ENCODE measurements around the gene ADAMTSL1. TPM values are rescaled to one million over a fixed set of nuclear protein-coding genes. Genes with fewer than 3 reads are reported as not detected.

The ADAMTSL1 gene
- total and polyA plus RNA-seq, 2 of the 13 experiments (the other 11 are each of a cell fraction or from before 2014, with no cell fraction given) = not detected

DNA sequence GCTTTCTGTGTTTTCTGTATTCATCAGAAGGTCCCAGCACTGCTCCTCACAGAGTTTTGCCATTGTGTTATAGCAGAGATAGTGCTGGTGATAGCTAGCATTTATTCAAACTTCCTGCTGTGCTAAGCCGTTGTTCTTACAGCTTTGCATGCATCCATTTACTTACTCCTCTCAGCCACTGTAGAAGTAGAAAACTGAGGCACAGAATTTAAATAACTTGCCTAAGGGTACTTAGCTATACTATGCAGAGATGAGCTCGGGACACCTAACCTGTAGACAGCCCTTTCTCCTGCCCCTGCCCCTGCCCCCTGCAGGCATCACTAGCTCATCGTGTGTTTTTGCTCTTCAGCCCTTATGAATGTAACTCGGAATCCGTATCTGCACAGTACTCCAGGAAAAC lies 331.4 kb downstream of the ADAMTSL1 start:
- Histone ChIP-seq H2AFZ (ENCODE audit: low read length) (no peak overlapping the region), H4K20me1 (ENCODE audit: insufficient read depth, low read length) (no peaks in the 10 kb centered on the region), H3K4me1 (ENCODE audit: insufficient read depth, low read length) (peaks cover 12% of the 10 kb centered on the region; the same call in 1 of the 2 replicates), H3K79me2 (ENCODE audit: insufficient read depth, low read length) (no peaks in the 10 kb centered on the region), H3K9ac (ENCODE audit: insufficient read depth, low read depth, low read length) (no peak overlapping the region), H3K27ac (ENCODE audit: extremely low read length, insufficient read depth, low read length) (no peak overlapping the region), H3K27me3 (ENCODE audit: control insufficient read depth in 1 of 2, insufficient read depth in 2 of 2, low read length in 2 of 2) (no peaks in the 10 kb centered on the region), H3K4me2 (ENCODE audit: low read depth, low read length) (no peak overlapping the region), H3K9me3 (ENCODE audit: low read length) (no peaks in the 10 kb centered on the region), H3K36me3 (replicated peaks in 1 of 2; ENCODE audit: control insufficient read depth in 1 of 2, insufficient read depth in 2 of 2, low read length in 2 of 2) (no peaks in the 10 kb centered on the region), H3K4me3 (replicated peaks in 1 of 3; ENCODE audit: insufficient read depth in 1 of 3, low read depth in 2 of 3, low read length in 3 of 3) (no peak overlapping the region)
- ChIA-PET CTCF (ENCODE audit: low intra/inter-chr PET ratio, low total read pairs) (no interaction called here), POLR2A (no interaction called here)
- 47% methylated on average over 5 of the region's 5 CpGs for WGBS (ENCODE audit: low lambda C conversion rate)
- intact Hi-C loops (cut with micrococcal nuclease; ENCODE audit: unreplicated experiment) (no loop called here), in situ Hi-C loops (cut with HindIII; ENCODE audit: extremely low pct_ligation_motif_present, low pct_unique_long_range_greater_than_20kb) (loop anchor here (25.0 kb wide), 1 partner anchor 543 kb away; no protein-coding TSS in a partner anchor)
- DNase-seq (ENCODE audit: low spot score) (no peak), ATAC-seq (no peak), FAIRE-seq (no peak)
- TF ChIP-seq RBFOX2 (IDR thresholded peaks at IDR 0.05; ENCODE audit: low read depth, low read length) = no peak
- TF ChIP-seq ATF1 (CRISPR knock-in tag; IDR thresholded peaks at IDR 0.05) = no peak
- no peak for TF ChIP-seq ZNF33A (CRISPR knock-in tag; IDR thresholded peaks at IDR 0.05; ENCODE audit: borderline replicate concordance)
- no peak for TF ChIP-seq ZNF17 (CRISPR knock-in tag; IDR thresholded peaks at IDR 0.05)
- TF ChIP-seq MTA1 (CRISPR knock-in tag; IDR thresholded peaks at IDR 0.05; ENCODE audit: borderline replicate concordance) = no peak
- no peak for TF ChIP-seq ZNF546 (CRISPR knock-in tag; conservative IDR thresholded peaks at IDR 0.05)
- TF ChIP-seq, protein P1, sequence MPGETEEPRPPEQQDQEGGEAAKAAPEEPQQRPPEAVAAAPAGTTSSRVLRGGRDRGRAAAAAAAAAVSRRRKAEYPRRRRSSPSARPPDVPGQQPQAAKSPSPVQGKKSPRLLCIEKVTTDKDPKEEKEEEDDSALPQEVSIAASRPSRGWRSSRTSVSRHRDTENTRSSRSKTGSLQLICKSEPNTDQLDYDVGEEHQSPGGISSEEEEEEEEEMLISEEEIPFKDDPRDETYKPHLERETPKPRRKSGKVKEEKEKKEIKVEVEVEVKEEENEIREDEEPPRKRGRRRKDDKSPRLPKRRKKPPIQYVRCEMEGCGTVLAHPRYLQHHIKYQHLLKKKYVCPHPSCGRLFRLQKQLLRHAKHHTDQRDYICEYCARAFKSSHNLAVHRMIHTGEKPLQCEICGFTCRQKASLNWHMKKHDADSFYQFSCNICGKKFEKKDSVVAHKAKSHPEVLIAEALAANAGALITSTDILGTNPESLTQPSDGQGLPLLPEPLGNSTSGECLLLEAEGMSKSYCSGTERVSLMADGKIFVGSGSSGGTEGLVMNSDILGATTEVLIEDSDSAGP (CRISPR knock-in tag; IDR thresholded peaks at IDR 0.05; ENCODE audit: borderline replicate concordance) = no peak
- TF ChIP-seq ZNF672 (CRISPR knock-in tag; IDR thresholded peaks at IDR 0.05) = no peak
- TF ChIP-seq, protein P2, sequence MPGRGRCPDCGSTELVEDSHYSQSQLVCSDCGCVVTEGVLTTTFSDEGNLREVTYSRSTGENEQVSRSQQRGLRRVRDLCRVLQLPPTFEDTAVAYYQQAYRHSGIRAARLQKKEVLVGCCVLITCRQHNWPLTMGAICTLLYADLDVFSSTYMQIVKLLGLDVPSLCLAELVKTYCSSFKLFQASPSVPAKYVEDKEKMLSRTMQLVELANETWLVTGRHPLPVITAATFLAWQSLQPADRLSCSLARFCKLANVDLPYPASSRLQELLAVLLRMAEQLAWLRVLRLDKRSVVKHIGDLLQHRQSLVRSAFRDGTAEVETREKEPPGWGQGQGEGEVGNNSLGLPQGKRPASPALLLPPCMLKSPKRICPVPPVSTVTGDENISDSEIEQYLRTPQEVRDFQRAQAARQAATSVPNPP (CRISPR knock-in tag; IDR thresholded peaks at IDR 0.05) = no peak
- no peak for TF ChIP-seq NFATC3 (CRISPR knock-in tag; IDR thresholded peaks at IDR 0.05)
- TF ChIP-seq NR2F2 (IDR thresholded peaks at IDR 0.05; ENCODE audit: borderline replicate concordance, low read depth) = no peak
- no peak for TF ChIP-seq ZFAT (CRISPR knock-in tag; conservative IDR thresholded peaks at IDR 0.05)
- TF ChIP-seq ZNF10 (CRISPR knock-in tag; IDR thresholded peaks at IDR 0.05; ENCODE audit: borderline replicate concordance, low read depth) = no peak
- TF ChIP-seq, protein P3, sequence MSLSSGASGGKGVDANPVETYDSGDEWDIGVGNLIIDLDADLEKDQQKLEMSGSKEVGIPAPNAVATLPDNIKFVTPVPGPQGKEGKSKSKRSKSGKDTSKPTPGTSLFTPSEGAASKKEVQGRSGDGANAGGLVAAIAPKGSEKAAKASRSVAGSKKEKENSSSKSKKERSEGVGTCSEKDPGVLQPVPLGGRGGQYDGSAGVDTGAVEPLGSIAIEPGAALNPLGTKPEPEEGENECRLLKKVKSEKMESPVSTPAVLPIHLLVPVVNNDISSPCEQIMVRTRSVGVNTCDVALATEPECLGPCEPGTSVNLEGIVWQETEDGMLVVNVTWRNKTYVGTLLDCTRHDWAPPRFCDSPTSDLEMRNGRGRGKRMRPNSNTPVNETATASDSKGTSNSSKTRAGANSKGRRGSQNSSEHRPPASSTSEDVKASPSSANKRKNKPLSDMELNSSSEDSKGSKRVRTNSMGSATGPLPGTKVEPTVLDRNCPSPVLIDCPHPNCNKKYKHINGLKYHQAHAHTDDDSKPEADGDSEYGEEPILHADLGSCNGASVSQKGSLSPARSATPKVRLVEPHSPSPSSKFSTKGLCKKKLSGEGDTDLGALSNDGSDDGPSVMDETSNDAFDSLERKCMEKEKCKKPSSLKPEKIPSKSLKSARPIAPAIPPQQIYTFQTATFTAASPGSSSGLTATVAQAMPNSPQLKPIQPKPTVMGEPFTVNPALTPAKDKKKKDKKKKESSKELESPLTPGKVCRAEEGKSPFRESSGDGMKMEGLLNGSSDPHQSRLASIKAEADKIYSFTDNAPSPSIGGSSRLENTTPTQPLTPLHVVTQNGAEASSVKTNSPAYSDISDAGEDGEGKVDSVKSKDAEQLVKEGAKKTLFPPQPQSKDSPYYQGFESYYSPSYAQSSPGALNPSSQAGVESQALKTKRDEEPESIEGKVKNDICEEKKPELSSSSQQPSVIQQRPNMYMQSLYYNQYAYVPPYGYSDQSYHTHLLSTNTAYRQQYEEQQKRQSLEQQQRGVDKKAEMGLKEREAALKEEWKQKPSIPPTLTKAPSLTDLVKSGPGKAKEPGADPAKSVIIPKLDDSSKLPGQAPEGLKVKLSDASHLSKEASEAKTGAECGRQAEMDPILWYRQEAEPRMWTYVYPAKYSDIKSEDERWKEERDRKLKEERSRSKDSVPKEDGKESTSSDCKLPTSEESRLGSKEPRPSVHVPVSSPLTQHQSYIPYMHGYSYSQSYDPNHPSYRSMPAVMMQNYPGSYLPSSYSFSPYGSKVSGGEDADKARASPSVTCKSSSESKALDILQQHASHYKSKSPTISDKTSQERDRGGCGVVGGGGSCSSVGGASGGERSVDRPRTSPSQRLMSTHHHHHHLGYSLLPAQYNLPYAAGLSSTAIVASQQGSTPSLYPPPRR (CRISPR knock-in tag; IDR thresholded peaks at IDR 0.05; ENCODE audit: borderline replicate concordance) = no peak
- TF ChIP-seq MTF1 (CRISPR knock-in tag; IDR thresholded peaks at IDR 0.05) = no peak
- TF ChIP-seq, protein P4, sequence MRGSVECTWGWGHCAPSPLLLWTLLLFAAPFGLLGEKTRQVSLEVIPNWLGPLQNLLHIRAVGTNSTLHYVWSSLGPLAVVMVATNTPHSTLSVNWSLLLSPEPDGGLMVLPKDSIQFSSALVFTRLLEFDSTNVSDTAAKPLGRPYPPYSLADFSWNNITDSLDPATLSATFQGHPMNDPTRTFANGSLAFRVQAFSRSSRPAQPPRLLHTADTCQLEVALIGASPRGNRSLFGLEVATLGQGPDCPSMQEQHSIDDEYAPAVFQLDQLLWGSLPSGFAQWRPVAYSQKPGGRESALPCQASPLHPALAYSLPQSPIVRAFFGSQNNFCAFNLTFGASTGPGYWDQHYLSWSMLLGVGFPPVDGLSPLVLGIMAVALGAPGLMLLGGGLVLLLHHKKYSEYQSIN (CRISPR knock-in tag; IDR thresholded peaks at IDR 0.05; ENCODE audit: borderline replicate concordance) = no peak
- TF ChIP-seq ZMYM2 (CRISPR knock-in tag; IDR thresholded peaks at IDR 0.05) = no peak
- BruUV-seq (replicated peaks) = no TSS peak

Data from HepG2 (cell line).